Activated T-cell treated with anti-CD3 and anti-CD28 coated beads for 48 hours (primary cell): Measurements from ENCODE around the gene SHISA6.

Experiments used
- DNase-seq: peaks from one replicate; pipeline ENCODE4 v3.0.0-alpha.2; 2020; ENCODE audit warnings: low read depth

Gene SHISA6

DNA sequence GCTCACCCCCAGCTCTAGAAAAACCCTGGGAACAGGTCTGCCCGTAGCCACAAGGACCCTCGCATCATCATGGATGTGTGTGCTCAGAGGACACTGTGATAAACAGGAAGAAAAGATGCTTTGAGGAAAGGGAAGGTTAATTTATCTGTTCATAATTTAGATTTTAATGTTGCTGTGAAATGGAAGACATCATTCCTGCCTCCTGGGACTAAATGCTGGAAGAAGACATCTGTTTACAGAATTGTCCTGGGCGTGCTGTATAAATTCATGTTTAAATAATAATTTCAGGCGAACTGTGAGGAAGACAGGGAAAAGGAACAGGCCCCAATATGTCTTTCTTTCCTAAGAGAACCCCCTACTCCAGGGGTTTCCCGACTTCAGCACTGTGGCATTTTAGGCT is 112.6 kb downstream of the SHISA6 start:
- DNase-seq = no peak

DNA sequence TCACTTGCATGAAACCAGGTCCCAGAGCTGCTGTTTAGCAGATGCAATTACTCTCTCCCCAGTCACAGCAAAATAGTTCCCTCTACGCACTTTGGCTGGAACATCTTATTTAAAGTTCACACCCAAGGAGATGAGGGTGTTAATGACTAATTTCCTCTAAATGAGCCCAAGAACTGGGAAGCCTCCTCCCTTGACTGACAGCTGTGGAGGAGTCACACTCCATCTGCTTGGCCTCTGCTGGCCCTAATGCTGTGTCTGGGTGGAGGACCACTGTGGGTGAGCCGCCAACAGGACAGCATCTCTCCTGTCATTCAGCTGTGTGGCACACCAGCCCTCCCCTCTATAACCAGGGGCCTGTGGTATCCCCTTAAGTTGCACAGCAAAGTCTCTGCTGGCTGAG is 115.4 kb downstream of the SHISA6 start:
- DNase-seq = no peak

DNA sequence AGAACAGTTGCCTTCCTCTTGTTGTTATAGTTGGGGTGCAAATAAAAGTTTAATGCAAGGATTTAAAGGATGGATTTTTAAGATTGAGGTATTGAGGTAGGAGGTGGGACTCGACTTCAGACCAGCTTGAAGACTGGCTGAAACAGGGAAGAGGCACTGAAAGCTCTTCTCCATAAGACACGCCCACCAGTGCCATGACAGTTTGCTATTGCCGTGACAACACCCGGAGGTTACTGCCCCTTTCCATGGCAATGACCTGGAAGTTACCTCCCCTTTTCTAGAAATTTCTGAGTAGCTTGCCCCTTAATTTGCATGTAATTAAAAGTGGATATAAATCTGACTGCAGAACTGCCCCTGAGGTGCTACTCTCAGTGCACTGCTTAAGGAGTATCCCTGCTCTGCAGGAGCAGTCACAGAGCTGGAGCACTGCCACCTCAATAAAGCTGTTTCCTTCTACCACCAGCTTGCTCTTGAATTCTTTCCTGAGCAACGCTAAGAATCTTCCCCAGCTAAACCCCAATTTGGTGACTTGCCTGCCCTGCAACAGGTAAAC is 122.6 kb downstream of the SHISA6 start:
- DNase-seq = no peak

DNA sequence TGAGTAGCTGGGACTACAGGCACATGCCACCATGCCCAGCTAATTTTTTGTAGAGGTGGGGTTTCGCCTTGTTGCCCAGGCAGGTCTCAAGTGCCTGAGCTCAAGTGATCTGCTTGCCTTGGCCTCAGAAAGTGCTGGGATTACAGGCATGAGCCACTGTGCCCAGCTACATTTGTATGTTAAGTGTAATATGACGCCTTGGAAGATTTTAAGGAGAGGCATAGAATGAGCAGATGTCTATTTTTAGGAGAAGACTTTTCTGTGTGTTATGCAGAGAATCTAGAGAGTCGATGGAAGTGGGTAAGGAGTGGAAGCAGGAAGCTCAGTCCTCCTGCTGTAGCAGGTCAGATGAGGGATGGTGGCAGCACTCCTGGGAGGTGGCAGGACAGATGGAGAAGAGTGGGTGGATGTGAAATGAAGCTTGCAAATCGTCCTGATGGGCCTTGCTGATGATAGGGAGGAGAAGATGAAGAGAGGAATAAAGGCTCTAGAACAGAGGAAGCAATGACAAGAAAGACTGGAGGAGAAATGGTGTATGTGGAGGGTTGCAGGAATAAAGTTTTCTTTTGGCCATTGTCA is 125.3 kb downstream of the SHISA6 start:
- no peak for DNase-seq

DNA sequence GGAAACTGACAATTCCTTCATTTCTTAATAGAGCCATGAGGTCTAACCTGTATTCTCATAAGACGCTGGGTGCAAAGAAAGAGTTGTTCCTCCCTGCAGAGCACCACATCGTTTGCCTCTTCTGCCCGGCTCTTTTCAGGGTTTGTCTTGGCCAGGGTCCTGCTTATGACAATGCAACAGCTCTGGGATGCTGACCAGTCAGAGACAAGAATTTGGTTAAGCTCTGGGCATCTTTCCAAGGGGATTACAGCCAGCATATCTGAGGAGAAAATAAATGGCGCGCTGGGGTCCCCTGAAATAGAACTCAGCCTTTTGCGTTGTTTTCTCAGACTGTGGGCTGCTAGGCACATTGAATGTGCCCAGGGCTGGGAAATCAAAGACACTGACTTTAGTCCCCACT is 128.6 kb downstream of the SHISA6 start:
- no peak for DNase-seq

DNA sequence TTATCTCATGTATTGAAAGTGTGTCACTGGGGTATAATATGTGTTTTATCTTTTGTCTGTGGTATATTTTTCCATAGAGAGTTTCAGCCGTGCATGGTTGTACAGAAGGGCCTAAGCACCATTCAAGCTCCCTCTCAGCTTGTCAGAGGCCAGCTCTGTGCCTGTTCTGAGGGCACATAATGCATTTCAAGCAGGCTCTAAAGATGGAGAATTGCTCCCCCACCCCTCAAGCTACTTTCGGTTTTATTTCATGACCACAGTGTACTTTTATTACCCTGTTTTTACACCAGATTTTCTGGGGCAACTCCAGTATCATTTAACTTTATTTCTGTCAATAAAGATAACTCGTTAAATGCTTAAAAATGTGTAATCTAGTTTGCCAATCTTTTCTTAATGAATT is 131.7 kb downstream of the SHISA6 start:
- DNase-seq = no peak

DNA sequence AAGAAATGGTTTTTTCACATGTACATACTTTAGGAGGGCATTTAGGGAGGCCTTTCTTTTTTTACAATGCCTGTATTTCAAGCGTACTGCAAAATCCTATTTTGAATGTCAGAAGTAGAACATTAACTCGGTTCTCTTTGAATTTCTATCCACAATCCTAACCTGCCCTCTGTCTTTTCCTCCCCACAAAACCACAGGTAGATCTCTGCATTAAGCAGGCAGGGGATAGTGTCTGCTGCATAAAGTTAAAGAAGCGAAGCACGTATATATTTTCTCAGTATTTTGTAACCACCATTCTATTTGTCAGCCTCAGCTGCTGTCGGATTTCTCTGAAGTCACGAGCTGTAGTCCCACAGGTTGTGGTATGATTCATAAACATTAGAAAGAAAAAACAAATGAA is 137.5 kb downstream of the SHISA6 start:
- no peak for DNase-seq

DNA sequence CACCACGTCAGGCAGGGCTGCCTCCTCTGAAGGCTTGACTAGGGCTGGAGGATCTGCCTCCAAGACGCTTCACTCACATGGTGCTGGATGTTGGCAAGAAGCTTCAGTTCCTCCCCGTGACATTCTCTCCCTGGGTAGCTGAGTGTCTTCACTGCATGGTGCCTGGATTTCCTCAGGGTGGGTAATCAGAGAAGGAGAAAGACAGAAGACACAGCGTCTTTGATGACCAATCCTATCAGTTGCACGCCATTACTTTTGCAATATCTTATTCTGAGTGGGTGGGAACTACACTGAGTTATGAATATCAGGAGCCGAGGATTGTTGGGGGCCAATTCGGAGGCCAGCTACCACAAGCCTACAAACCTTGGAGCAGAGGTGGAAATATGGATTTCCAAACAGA is 139.7 kb downstream of the SHISA6 start:
- no peak for DNase-seq

DNA sequence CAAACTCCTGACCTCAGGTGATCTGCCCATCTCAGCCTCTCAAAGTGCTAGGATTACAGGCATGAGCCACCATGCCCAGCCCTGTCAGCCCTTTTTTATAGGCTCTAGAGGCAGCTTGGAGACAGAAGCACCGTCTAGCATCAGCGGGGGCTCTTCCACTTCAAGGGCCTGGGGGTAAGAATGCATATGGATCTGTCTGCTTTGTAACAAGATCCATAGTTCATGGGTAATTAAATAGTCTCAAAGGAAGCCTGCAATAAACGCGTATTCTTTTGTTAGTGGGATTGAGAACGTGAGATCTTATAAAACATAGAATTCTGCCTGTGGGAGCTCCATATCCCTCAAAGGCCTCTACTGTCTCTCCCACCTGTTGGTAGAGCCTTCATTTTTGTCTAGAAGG is 142.1 kb downstream of the SHISA6 start:
- DNase-seq = no peak

DNA sequence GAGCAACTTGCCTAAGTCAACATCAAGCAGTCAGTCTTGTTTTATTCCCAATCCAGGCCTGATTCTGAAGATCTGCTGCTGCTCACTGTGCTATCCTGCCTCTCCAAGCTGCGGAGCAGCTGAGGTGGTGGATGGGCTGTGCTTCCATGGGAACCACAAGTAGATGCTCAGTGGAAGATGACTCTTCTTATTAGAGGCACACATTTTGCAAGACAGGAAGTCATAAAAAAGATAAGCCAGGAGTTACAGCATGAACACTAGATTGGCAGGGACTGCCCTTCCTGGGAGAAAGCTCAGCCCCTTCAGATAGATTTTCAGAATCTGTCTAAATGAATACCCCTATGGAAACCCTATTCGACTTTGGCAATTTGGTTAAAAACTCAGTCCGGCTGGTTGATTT is 143.1 kb downstream of the SHISA6 start:
- no peak for DNase-seq

DNA sequence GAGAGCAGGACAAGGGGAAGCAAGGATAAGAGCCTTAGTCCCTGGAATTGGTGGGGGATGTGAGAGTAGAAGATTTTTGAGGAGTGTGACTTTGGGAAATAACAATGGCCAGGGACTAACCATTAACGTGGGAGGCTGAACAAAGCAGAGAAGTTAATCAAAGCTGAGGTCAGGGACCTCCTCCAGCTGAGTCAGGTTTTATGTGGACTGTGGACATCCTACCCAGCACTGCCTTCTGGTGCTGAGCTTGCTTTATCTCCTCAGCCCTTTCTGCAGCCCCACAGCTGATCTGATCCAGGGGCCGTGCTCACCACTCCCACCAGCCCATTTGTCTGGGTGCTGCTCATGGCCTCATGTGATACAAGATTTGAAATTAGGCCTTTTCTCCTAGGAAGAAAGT is 146.6 kb downstream of the SHISA6 start:
- DNase-seq = no peak

DNA sequence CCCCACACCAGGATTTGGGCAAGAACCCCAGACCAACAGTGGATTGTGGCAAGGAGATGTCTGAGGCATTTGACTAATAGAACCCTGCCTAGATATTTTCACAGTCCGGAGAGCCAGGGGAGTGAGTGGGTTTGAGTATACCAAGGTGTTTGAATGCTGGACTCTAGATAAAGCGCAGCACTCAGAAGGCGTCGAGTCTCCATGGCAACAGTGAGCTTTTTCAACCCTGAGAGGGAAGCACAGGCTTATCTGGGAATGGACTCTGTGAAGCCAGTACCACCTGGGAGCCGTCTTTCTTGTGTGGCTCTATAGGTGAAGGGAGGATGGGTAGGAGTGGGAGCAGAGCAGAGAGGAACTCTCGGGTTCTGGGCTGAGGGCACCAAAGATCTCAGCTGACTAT is 147.0 kb downstream of the SHISA6 start:
- no peak for DNase-seq

DNA sequence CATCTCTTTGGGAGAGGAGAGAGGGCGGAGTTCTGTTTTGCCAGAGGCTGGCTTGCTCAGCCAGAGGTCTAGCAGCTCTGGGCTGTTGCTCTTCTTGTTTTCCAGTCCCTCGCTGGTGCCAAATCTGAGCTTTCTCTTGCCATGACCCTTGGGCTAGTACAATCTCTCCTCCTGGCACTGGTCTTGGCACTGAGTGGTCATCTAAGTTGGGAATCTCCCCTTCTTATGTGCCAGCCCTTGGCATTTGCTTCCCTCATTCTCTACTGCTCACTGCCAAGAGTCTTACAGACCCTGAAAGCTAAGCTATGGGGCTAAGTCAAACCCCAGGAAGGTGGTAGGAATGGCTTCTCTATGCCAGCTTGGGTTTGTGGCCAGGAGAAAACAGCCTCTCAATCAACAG is 148.6 kb downstream of the SHISA6 start:
- no peak for DNase-seq

DNA sequence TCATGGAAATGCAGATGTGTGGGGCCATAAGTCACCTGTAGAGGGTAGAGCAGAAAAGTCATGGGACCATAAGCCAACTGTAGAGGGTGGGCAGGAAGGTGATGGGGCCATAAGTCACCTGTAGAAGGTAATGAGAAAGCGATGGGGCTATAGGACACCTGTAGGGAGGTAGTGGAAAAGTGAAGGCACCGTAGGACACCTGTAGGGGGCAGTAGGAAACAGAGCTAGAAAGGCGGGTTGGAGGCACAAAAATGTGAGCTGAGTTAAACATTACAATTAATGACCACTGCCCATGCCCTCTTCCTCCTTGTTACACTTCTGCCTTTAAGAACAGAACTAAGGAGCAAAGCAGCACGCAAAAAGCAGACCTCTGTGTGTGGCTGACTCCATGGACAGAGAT is 150.1 kb downstream of the SHISA6 start:
- no peak for DNase-seq

DNA sequence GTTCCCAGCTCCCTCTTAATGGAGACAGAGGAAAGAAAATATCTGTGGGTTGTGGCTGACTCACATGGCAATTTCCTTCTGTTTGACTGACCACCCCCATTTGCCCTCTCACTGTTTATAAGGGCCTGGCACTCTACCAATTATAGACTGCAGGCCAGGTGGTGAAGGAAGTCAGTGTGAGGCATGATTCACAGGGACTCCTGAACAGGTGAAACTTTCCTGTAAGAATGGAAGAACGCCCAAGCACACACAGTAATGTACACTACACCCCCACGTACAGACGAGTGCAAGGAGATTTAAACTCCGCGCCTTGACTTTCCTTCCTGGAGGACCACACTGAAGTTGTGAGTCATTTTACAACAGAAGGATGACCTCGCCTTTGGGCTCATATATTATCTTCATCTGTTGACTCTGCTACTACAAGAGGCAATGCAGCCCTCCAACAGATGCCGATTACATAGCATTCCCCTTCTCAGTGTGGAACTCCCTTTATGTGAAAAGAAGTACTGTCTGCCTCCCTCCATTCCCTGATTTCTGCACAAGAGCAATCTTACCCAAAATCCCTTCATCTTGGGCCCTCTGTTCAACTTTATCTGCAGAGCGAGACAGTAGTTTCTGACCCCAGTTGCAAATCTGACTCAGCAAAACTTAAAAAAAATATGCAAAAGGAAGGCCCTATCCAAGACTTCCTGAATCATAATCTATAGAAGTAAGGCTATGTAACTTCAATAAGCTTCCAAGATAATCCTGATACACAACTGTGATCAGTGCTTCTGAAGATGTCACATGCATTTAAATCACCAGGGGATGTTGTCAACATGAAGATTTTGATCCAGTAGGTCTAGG is 163.6 kb downstream of the SHISA6 start:
- DNase-seq = no peak

DNA sequence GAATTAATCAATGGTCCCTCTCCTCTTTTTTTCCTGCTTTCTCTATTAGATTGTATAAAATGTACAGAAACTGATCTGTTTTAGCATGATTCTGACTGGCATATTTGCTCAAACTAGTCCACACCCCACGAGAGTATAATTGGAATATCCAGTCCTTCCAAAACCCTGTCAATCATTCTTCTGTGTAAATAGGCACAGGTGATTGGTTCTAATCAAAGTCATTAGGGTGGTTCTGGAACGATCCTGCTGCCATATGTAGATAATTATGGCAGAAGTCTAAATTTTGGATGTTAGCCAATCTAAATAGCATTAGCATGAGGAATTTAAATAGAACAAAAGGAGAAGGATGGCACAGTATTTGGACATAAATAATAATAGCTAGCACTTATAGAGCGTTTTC is 165.7 kb downstream of the SHISA6 start:
- DNase-seq = no peak

DNA sequence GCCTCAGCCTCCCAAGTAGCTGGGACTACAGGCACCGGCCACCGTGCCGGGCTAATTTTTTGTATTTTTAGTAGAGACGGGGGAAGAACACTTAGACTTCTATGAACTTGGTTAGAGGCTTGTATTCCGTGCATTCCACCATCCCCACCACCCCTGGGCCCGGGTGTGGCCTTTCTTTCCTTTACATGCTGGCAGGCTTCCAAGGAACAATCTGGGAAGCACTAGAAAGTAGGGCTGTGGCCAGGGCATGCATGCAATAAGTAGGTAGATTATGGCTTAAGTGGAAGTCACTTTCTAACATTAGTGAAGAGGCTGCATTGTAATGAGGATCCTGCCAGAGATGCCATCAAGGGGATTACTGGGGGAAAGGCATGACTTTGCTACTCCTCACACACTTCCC is 171.6 kb downstream of the SHISA6 start:
- no peak for DNase-seq

DNA sequence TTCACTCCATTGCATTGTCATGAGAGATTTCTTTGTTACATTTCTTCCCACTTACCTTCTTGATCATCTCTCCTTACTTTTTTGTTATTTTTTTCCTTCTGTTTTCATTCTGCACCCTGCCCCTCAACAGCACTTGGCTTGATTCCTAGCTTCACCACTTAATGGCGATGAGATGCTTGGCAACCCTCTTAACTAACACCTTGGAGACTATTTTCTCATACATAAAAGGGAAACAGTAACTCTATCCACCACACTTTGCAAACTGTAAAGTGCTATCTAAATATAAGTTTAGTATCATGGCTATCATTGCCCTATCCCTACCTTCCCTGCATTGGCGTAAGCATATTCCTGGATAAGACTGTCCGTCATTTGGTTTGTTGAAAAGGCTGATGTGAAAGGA is 177.3 kb downstream of the SHISA6 start:
- DNase-seq = no peak

DNA sequence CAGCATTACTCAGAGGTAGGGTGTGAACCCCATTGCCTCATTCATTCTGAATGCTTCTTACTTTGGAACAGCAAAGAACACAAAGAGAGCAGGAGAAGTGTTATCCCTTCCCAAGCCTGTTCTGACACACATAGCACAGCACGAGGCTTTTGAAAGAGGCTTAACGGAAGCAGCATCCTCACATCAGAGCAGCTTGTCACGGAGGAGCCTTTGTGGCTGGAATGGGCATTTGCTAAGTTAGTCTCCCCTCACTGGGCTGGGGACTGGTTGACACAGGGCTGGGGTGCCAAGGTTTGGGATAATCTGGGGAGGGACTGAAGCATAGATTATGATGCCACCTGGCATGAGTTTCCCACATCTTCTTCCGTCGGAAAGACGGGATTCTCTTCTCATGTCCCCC is 189.7 kb downstream of the SHISA6 start:
- DNase-seq = no peak

DNA sequence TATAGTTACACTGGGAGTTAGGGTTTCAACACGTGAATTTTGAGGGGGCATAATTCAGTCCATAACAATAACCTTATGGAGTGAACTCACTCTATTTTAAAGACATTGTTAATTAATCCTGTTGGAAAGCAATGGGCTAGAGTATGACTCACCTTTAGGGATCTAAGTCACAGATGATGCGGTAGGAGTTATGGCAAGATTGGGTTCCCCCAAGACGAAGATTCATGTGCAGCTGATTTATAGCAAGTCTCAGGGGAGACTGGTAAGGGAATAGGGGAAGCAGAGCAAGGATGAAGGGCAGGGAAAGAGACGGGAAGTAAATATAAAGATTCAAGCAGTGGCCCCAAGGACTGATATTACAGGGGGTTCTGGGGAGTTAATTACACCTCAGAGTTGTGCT is 197.7 kb downstream of the SHISA6 start:
- DNase-seq = no peak

DNA sequence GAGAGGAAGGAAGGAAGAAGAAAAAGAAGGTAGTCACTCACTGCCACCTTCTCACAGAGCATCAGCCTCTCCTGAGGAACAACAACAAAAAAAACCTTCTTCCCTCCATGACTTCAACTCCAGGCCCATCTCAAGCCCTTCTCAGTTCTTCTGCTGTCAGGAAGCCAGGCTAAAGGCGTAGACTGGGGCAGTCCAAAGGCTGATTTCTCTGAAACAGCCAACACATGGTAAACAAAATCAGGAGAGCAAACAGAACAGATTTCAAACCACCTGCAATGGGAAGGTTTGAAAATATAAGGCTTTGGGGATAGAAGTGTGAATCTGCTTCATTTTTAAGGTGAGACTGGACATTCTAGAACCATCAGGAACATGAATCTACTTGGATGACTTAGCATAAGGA is 200.0 kb downstream of the SHISA6 start:
- DNase-seq = no peak

DNA sequence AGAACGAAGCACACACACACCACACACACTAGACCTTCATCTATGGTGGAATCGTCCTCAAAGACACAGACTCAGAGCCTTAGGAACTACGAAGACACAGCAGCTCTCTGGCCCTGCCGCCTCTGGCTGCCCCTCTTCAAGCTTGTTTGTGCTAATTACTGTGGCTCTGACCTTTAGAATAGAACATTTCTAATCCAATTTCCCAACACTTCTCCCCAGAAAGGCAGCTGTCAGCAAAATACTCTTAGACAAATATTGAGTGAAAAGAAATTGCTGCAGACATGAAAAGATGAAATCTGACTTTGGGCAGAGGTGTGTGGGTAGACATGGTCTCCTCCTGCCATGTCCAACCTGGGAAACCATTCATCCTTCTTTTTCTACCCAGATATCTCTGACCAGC is 205.3 kb downstream of the SHISA6 start:
- no peak for DNase-seq

DNA sequence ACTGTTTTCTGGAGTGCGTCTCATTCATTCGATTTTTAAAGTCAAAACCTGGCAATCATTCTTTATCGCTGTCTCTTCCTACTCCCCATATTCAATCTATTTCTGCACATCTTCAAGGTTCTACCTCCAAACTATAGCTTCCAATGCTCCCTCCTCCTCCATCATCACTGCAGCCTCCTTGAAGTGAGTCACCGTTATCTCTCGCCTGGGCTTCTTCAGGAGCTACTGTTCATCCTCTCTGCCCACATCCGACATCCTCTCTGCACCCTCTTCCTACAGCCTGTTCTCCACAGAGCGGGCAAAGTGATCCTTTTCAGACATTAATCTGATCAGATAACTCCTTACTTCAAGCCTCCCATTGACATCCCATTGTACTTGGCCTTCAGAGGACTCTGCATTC is 213.1 kb downstream of the SHISA6 start:
- DNase-seq = no peak

DNA sequence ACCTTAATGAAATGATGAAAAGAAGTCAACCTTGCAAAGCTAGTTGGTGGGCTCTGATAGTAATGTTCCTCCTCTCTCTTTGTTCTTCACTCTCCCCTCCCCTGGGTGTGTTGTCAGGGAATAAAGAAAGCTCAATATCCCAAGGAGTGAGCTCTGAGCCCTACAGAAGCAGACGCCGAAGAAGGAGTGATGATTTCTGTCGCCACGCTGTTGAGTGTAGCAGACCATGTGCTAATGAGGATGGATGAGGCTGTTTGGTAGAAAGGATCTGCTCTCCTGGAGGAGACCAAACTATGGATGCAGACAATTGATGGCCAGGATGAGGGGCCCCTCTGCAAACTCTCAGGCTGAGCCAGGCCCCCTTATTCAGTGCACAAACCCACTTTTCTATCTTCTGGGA is 217.3 kb downstream of the SHISA6 start:
- no peak for DNase-seq
